Epidermal melanocyte (primary cell): Measurements from ENCODE around the gene RNF138.
"Not testable (repeated sequence)": the region's sequence is repeated elsewhere in the genome, so short reads cannot be mapped to it uniquely, and the experiment has no call there.

Experiments used
- DNase-seq: peaks from one replicate; pipeline ENCODE4 v3.0.0; 2011; ENCODE audit warnings: low spot score; ENCODE audit not compliant: insufficient read length

RNF138 gene

DNA sequence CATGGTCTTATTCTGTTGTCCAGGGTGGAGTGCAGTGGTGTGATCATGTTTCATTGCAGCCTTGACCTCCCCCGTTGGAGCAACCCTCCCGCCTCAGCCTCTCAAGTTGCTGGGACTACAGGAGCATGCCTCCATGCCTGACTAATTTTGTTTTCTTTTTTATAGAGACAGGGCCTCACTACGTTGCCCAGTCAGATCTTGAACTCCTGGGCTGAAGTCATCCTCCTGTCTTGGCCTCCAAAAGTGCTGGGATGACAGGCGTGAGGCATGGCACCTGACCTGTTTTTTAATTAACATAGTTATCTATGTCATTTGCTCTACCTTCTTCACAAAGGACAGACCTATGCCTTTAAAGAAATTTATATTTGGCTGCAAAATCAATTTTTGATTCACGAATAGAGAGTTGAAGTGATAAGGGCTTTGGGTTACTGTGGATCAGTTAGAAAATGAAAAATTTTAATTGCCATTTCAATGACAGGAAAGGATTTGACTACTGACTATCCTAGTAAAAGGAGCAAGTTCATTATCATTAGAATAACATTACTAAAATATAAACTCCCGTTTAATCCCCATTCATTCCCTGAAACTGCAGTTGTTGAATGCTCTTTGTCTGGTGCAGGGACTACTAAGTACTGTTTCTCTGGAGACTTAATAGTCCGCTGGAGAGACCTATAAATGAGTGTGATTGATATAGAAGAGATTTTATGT lies 3.7 kb downstream of the RNF138 start:
- no peak for DNase-seq

DNA sequence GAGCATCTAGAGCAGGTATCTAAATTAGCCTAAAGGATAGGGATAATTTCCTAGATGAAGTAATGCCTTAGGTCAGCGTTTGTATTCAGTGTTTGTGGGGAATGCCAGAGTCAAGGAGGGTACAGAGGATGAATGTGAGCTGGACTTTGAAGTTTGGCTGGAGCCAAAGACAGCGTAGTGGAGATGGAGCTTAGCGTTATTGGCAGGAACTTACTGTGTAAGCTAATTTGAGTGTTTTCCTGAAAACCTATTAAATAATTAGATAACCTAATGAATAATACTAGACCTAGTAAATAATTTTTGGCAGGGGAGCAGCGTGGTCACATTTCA lies 4.2 kb downstream of the RNF138 start:
- DNase-seq: no peak

DNA sequence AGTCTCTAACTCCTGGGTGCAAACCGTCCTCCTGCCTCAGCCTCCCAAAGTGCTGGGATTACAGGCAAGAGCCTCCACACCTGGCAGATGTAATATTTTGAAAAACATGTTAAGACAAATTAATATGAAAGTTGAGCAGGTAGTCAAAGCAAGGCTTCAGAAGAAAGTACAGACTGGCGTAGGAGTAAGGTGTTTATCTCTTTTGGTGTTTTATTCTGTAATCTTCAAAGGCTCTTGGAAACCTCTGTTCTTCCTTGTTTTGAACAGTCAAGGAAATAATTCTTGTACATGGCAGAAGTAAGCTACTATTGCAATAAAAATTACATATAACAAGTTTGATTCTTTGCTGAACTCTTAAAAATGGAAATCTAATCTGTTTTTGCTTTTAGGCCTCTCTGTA lies 5.3 kb downstream of the RNF138 start:
- DNase-seq: no peak

DNA sequence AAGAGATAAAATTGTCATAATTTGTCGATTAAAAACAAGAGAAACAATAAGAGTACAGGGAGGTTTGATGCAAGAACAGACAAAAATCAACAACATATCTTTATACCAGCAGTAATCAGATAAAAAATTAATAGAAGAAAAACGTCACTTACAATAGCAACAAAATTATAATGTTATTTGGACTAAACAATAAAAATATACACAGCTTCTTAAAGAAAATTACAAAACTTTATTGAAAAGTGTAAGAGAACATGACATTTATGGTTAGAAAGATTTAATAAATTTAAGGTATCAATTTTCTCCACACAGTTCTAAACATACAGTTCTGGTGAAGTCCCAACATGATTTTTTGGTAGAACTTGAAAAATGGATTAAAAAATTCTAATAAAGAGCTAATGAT lies 12.8 kb downstream of the RNF138 start:
- no peak for DNase-seq

DNA sequence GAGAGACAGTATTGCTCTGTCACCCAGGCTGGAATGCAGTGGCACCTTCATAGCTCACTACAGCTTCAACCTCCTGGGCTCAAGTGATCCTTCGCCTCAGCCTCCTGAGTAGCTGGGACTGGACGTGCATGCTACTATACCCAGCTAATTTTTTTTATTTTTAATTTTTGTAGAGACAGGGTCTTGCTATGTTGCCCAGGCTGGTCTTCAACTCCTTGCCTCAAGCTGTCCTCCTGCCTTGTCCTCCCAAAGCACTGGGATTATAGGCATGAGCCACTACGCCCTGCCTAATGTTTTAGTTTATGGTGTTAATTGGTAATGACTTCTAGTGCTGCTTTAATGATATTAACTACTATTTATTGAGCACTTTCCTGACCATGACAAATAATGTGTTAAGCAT lies 18.3 kb downstream of the RNF138 start:
- no peak for DNase-seq

DNA sequence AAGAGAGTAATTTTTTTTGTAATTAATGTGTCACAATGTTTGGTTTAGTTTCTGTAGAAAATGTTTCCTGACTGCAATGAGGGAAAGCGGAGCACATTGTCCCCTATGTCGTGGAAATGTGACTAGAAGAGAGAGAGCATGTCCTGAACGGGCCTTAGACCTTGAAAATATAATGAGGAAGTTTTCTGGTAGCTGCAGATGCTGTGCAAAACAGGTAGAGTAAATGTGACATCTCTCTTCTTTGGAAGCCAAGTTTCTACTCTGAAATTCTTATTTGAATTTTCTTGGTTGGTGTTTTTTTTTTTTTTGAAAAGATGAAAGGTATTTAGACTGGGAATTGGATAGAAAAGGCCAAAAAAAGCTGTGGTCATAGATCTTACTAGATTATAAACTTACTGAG lies 20.0 kb downstream of the RNF138 start:
- DNase-seq: no peak

DNA sequence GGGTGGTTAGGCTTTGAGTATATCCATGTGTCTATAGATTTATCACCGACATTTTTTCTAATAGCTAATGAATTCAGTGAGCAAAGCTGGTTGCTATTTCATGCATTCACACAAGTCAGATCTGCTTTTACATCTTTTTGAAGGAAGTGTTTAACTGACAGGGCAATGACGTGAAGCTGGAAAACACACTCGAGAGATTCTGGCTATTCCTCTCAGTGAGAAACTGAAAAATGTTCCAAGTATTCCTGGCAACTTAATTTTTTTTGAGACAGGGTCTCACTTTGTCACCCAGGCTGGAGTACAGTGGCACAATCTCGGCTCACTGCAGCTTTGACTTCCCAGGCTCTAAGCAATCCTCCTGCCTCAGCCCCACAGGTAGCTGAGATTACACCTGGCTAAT lies 21.2 kb downstream of the RNF138 start:
- DNase-seq: no peak

DNA sequence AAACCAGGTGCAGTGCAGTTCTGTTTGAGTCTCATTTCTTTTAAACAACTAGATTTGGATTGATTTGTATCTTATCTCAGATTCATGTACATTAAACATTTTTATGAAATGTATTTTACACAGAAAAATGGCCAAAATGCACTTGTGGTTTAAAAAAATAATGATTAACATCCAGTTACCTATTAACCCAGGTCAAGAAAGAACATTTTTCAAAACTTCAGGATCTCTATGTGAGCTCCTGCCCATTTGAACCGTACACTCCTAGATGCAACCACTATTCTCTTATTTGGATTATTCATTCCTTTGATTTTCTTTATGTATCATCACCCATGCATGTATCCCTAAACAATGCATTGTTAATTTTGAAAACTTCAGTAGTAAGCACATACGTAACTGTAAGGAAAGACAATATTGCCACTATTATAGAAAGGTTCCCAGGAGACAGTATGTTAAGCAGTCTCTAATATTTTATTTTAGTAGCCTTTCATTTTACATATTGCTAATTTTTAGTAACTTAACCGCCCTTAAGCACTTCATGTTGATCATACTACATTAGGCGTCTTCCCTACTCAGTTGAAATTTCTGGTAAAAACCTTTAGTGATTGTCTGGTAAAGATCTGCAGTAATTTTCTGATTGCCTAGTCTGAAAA lies 22.7 kb downstream of the RNF138 start:
- no peak for DNase-seq

DNA sequence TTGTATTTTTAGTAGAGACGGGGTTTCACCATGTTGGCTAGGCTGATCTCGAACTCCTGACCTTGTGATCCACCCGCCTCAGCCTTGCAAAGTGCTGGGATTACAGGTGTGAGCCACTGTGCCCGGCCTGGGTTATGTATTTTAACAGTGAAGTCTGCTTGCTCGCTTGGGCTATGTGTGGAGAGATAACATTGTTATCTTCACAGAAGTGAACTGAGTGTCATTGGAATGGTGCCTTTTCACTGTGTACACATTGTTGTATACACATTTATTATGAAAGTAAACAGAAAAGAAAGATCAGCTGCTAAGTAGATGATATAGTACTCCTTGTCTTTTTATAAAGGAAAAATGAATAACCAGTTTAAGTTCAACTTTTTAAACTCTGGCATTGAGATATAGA lies 30.4 kb downstream of the RNF138 start:
- DNase-seq: no peak

DNA sequence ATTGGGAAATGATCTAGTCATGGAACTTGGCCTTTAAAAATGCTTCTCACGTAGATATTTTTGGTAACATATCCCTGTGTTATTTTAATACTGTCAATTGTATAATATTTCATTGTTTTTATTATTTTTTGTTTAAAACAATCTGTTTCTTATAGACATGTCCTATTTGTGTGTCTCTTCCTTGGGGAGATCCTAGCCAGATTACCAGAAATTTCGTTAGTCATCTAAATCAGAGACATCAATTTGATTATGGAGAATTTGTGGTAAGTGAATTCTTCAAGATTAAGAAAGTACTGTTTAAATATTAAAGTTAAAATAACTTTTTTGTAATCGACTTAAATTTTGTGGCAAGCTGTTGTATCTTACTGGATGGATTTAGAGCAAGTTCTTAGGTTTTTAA lies 34.9 kb downstream of the RNF138 start:
- DNase-seq: no peak

DNA sequence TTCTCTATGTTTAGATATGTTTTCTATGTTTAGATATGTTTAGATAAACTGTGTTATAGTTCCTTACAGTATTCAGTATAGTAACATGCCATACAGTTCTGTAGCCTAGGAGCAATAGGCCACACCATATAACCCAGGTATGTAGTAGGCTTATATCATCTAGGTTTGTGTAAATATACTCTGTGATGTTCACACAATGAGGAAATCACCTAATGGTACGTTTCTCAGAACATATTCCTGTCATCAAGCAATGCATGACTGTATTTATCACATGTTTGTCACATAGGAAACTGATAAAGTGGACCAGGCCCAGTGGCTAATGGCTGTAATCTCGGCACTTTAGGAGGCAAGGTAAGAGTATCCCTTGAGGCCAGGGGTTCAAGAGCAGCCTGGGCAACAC lies 44.0 kb downstream of the RNF138 start:
- DNase-seq: no peak

DNA sequence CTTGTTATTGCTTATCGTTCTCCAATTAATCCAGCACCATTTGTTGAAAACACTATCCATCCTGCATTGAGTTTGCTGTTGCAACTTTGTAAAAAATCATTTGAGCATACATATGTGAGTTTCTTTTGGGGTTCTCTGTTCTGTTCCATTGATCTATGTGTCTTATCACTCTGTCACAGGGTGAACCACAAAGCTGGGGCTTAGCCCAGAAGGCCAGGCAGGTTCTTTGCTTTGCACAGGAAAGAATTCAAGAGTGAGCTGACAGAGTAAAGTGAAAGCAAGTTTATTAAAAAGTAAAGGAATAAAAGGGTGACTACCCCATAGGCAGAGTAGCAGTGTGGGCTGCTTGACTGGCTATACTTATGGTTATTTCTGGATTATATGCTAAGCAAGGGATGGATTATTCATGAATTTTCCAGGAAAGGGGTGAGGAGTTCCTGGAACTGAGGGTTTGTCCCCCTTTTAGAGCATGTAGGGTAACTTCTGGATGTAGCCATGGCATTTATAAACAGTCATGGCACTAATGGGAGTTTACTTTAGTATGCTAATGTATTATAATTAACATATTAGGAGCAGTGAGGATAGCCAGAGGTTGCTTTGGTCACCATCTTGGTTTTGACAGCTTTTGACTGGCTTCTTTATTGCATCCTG lies 46.8 kb downstream of the RNF138 start:
- DNase-seq: no peak

DNA sequence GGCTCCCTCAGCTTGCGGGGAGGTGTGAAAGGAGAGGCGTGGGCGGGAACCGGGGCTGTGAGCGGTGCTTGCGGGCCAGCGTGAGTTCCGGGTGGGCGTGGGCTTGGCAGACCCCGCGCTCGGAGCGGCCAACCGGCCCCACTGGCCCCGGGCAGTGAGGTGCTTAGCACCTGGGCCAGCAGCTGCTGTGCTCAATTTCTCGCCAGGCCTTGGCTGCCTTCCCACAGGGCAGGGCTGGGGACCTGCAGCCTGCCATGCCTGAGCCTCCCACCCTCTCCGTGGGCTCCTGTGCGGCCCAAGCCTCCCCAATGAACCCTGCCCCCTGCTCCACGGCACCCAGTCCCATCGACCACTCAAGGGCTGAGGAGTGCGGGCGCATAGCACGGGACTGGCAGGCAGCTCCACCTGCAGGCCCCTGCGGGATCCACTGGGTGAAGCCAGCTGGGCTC lies 48.2 kb downstream of the RNF138 start:
- DNase-seq: no peak

DNA sequence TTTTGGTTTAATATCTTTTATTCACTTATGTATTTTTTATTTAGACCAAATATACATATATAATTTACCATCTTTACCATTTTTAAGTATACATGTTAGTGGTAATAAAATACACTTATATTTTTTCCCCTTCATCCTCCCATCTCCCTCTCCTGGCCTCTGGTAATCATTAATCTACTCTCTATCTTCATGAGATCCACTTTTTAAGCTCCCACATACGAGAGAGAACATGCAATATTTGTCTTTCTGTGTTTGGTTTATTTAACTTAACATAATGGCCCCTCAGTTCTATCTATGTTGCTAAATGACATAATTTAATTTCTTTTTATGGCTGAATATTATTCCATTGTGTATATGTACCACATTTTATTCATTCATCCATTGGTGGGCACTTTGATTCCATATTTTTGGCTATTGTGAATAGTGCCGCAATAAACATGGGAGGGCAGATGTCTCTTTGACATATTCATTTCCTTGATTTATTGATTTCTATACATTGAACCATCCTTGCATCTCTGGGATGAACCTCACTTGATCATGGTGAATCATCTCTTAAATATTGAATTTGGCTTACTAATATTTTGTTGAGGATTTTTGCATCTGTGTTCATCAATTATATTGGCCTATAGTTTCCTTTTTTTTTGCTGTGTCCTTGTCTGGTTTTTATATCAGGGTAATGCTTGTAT lies 56.7 kb downstream of the RNF138 start:
- DNase-seq: no peak

DNA sequence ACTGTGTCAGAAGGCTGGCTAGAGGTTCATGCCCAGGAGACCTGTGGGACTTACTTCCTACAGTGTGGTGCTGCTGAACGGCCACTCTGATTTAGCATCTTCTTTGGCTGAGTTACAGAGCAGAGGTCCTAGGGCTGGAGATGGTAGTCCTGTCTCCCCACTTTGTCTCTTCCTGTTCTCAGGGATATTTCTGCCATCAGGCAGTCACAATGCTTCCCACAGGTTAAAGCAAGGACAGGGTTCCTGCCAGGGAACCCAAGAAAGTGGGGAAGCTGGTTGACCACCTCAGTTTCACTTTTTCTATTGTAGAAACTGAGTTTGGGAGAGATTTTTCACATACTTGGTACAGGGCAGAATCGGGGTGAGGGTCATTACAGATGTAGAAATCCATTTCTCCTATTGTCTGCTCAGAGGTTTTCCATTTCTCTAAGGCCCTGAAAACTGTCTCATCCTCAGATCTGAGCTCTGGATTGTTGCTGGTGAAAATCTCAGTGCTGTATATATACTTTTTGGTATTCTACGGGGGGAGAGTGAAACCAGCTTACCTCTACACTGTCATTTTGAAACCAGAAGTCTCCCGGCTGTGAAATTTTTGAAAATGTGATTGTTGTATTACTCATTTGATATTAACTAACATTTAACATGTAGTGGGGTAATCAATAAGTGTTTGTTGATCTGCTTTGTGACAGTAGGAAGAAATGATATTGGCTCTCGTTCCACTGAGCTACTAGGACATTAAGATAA lies 61.2 kb downstream of the RNF138 start:
- DNase-seq: no peak

DNA sequence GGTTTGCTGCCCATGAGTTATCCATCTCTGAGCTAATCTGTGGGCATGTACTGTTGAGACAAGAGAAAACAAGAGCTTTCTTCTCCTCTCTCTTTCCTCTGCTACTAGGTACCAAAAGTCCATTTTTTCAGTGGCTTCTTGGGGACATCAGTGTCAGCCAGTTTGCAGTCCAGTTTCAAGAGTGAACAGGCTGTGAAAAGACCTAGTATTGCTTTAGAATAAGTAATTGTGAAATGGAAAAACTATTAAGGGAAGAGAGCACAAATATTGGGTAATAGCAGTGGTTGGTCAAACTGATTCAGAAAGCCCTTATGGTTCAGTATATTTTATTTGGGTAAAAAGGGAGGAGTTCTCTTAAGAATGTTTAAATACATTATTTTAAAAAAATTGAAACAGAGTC lies 65.2 kb downstream of the RNF138 start:
- no peak for DNase-seq

DNA sequence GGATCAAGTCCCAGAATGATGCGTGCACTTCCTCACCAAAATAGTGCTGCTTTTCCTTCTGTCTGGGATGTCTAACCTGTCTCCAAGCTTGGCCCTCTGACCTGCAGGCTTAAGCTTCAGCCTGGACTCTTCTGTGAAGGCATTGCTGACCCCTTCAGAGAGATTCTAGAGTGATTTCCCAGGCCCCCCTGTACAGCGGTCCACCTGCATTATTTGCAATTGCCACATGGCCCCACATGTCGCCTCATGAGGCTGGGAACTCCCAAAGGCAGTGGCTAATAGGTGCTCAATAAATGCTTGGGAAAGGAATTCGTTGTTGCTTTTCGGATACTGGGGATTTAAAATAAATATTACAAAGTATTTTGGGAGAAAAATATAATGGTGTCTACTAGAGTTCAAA lies 65.9 kb downstream of the RNF138 start:
- no peak for DNase-seq

DNA sequence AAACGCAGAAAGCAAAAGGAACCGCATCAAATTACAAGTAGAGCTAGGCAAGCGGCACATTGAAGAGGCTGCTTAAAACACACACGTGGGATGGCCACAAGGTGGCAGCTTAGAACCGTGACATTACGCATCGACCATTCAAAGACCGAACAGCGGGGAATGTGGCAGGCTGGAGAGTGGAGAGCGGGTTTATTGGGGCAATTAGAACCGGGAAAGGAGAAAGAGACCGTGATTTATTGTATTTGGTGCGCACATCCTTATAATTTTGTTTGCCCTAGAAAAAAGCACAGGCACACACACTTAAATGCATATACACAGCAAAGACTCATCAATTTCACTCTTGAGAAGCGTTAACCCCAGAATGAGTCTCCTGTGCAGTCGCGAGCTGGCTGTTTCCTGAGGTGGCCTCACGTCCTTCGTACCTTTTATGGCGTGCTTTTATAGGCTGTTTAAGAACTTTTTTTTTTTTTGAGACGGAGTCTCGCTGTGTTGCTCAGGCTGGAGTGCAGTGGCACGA lies 66.5 kb downstream of the RNF138 start:
- DNase-seq: peak; percentile 74

DNA sequence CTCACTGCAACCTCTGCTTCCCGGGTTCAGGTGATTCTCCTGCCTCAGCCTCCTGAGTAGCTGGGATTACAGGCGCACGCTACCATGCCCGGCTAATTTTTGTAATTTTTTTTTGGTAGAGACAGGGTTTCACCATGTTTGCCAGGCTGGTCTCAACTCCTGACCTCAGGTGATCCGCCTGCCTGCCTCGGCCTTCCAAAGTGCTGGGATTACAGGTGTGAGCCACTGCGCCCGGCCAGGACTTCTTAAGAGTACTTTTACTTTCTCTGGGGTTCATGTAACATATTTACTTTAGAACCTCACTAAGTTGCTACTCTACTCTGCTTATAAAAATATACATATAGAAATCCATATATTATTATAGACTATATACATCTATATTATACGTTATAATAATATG lies 67.0 kb downstream of the RNF138 start:
- not testable (repeated sequence) for DNase-seq

DNA sequence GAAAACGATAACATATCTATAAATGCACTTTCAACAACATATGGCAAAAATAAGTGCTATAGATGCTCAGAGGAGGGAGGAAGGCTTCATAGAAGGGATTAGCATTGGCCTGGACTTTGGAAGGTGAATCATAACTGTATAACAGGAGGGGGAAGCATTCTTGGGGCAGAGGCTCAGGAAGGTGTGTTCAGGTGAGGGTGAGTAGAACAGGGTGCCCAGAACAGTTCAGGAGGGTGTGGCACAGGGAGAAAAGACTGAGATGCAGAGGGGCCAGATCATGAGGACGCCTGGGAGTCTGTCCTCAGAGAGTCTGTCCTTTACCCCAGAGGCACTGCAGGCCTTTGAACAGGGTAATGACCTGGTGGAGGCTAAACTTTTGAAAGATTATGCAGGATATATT lies 68.9 kb downstream of the RNF138 start:
- DNase-seq: no peak

DNA sequence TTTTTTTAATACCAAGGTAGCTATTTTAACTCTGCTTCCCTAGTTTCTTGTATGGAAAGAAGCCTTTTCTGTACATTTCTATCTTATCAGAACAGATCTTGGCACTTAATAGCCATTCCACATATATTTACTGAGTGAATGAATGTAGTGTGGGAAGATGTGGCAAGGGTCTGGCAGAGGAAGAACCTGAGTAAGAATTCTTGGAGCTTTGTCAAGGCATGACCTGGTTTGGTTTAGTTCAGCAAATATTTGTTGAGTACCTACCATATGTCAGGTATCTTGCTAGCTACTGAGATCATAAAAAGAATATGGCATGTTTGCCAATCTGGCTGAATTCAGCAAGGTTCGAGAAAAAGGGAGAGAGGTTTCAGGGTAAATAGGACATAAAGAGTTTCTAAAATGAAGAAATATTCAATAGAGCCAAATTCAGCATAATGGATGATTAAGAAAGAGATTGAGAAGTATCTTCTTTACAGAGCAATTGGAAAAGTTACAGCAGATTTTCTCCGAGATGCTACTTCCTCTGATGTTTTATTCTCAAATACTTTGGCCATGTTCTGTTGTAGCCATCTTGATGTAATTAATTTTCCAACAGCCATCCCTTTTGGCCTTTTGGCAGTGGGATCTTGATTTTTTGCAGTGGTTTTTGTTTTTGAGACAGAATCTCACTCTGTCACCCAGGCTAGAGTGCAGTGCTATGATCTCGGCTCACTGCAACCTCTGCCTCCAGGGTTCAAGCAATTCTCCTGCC lies 76.5 kb downstream of the RNF138 start:
- DNase-seq: no peak
